ENCODE results near the gene ALPG.
"Not testable (repeated sequence)": the region's sequence is repeated elsewhere in the genome, so short reads cannot be mapped to it uniquely, and the experiment has no call there.

The ALPG gene

DNA sequence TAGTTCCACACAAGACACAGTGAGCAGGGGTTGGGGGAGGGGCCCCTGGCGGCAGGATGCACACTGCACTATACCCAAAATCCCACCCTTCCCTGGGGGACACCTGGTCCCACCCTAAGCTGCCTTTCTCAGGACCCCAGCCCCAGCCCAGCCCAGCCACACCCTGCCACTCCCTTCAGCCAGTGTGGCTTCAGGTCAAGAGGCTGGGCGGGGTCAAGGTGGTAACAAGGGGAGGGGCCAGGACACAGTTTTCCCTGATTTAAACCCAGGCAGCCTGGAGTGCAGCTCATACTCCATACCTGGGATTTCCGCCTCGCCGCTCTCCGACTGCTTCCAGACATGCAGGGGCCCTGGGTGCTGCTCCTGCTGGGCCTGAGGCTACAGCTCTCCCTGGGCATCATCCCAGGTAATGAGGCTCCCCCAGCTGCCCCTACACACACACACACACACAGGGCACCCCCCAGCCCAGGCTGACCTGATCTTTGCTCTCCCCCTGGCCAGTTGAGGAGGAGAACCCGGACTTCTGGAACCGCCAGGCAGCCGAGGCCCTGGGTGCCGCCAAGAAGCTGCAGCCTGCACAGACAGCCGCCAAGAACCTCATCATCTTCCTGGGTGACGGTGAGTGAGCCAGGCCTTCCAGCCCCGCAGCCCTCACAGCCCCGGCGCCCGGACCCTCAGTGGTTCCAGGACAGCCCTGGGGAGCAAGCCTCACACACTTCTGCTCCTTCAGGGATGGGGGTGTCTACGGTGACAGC, at the start of gene ALPG:
Gene ALPG (plus strand): TSS at position 289 of the 755 bp plus-strand sequence. CDS start 51 bp downstream, at position 340.
- no peak for DNase-seq

GRCh38 chr2:232361646-232362045, 45.0 kb upstream of the ALPG start:
- no peak for DNase-seq

DNA sequence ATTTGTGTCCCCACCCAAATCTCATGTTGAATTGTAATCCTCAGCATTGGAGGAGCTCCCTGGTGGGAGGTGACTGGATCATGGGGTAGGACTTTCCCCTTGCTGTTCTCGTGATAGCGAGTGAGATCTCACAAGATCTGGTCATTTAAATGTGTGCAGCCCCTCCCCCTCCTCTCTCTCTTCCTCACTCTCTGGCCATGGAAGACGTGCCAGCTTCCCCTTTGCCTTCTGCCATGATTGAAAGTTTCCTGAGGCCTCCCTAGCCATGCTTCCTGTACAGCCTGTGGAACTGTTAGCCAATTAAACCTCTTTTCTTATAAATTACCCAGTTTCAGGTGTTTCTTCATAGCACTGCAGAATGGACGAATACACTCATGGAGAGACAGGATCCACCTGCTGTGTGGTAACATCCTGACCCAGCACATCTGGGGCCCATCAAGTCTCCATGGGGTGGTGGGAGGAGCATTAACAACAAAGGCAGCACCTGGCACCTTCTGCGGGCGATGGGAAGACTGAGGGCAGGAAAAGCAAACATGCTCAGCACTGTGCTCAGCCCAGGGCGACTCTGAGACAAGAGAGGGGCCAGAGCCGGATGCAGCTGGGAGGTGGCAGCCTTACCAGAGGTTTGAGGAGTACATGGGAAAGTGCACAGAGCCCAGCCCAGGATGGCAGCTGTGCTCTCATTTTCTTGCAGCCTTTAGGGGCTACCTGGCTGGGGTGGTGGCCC, 44.3 kb upstream of the ALPG start:
- DNase-seq: no peak

- not testable (repeated sequence) for DNase-seq
Measured at GRCh38 chr2:232363064-232363783, 43.4 kb upstream of the ALPG start.

DNA sequence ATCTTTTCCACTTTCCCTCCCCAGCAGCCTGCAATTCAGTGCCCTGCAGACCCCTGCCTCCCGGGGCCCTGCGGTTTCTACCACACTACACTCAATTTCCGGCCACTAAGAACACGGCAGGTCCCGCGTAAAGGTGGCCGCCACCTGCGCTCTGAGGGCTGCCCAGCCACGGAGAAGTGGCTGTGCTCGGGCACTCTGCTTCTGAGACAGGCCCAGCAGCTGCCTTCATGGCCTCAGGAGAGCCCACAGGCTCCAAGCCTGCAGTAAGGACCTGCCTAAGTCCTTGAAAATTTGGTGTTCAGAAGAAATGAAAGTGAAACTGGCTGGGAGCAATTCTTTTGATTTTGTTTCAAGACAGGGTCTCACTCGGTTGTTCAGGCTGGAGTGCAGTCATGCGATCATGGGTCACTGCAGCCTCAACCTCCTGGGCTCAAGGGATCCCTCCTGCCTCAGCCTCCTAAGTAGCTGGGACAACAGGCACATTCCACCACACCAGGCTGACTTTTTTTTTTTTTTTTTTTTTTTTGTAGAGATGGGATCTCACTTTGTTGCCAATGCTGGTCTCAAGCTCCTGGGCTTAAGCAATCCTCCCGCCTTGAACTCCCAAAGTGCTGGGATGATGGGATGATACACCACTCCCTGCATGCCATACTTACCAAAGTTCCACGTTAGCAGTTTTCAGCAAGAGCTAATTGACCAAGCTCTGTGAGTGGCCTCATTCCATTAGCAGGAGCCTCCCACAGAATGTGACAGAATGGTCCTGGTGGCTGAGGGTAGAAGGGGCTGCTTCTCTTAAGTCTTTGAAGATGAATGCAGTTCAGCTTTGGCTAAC, 42.6 kb upstream of the ALPG start:
- peak; percentile 39 for DNase-seq

DNA sequence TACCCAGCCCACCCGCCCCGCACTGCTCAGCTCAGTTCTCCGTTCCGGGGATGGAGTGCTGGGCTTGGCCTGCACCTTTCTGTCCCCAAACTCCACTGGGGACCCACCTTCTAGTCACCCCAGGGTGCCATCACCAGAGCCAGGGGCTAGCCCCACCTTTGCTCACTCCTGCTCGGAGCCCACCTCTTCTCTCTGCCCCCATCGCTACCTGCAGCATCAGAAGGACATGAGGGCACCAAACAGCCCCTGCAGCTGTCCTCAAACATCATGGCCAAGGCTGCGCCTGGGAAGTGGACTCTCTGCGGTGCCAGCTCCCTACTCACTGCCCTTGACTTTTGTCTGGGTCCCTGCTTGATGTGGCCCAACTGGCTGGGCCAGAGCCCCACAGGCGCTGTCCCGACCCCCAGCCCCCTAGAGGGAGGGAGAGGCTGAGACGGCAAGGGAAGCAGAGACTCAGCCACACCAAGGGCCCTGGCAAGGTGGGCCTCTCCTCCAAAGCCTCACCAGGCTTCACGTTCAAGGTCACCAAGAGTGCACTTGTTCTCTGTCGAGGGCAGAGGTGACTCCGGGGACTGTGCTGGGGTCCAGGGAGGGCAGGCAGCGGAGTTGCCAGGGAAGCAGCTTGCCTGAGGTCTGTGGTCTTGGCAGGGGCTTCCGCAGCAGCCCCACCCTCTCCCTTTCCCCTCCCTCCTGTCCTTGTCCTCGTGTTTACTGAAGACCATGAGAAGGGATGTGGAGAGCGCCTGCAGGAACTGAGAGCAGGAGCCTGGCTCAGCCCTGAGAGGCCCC, 41.6 kb upstream of the ALPG start:
- DNase-seq: not testable (repeated sequence)

DNA sequence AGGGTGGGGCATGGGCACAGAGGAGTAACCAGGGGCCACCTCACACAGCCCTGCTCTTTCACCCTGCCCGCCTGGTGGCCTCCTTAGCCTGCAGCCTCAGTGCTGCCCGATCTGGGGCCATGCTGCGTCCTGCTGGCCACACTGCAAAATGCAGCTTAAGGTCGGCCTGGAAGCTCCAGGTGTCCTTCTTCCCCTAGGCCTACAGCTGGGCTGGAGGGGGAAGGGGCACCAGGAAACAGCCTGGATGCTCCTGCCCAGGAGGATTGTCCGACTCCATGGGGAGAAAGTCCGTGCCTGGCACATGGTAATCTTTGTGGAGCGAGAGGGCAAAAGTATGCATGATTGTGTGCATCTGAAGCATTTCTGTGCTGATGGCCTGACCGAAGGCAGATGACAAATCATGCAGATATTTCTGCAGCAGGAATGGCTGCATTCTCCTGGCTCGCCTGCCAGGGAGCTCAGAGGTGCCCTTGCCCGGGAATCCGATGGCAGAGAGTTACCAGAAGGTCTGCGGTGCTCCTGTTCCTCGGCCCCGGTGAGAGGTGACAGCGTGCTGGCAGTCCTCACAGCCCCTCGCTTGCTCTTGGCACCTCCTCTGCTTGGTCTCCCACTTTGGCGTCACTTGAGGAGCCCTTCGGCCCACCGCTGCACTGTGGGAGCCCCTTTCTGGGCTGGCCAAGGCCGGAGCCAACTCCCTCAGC, 40.9 kb upstream of the ALPG start:
- peak; percentile 63 for DNase-seq

DNA sequence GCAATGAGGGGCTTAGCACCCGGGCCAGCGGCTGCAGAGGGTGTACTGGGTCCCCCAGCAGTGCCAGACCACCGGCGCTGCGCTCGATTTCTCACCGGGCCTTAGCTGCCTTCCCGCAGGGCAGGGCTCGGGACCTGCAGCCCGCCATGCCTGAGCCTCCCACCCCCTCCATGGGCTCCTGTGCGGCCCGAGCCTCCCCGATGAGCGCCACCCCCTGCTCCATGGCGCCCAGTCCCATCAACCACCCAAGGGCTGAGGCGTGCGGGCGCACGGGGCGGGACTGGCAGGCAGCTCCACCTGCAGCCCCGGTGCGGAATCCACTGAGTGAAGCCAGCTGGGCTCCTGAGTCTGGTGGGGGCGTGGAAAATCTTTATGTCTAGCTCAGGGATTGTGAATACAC, 40.2 kb upstream of the ALPG start:
- DNase-seq: not testable (repeated sequence)

- no peak for DNase-seq
Measured at GRCh38 chr2:232367016-232367415, 39.6 kb upstream of the ALPG start.

GRCh38 chr2:232367591-232368233, 38.9 kb upstream of the ALPG start:
- no peak for DNase-seq

DNA sequence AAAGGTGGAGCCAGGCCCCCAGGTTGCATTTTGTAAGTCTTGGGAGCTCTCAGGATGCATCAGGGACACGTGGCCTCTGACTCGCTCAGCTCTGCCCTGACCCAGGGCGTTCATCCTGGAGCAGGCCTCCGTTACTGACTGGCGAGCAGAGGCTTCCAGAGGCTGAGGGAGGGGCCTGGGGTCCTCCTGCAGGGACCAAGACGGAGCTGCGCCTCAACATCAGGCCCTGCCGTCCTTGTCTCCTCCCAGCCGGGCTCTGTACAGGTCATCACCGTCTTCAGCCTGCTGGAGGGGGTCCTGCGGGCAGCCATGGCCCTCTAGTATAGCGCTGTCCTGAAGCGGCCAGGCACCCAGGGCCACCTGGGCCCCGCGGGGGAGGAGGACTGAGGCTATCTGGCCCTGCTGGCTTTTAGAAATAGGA, 38.3 kb upstream of the ALPG start:
- DNase-seq: no peak

DNA sequence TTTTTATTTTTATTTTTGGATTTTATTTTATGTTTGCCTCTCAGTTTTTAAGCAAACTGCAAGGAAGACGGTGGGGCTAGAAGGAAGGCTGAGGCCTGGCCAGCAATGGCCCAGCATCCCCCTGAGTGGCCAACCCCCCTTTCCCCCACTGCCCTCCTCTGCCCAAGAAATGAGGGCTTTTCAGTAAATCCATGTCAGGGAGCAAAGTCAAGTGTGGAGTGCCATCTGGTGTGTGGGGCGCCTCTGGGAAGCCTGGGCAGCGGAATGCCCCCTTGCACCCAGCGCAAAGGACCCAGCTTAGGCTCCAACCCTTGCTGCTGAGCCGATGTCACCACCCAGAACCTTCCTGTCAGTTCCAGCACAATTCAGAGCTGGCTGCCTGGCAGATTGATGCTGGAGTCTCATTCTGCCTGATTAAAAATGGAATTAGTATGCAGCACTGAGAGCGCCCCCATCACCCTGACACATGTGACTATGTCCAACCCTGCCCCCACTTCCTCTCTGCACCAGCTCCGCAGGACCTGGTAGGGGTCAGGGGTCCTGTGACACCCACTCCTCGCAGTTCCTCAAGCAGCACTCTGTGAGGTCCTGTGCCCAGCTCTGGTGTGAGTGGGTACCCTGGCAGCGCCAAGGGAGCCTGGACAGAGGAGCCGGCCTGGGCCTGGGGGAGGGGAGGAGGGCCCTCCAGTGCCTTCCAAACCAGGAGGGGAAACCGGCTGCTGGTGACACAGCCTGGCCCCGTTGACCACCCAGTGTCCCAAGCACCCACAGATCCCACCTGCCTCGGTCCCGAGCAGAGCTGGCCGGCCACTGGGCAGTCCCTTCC, 37.3 kb upstream of the ALPG start:
- no peak for DNase-seq

DNA sequence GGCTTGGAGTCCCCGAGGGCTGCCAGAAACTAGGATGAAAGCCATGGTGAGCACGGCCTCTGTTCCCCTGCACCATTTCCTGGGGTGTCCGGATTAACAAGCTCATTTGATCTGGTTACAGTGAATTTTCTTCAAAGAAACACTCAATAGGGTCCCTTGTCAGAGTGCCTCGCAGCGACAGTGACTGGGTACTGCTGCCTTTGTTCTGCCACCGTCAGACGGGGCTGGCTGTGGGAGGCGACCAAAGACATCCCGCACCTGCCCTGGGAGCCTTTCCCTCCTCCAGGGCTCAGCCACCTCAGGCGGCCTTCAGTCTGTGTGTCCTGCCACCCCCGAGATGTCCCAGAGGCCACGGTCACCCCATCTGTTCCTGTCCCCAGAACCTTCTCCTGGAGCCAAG, 36.6 kb upstream of the ALPG start:
- not testable (repeated sequence) for DNase-seq

DNA sequence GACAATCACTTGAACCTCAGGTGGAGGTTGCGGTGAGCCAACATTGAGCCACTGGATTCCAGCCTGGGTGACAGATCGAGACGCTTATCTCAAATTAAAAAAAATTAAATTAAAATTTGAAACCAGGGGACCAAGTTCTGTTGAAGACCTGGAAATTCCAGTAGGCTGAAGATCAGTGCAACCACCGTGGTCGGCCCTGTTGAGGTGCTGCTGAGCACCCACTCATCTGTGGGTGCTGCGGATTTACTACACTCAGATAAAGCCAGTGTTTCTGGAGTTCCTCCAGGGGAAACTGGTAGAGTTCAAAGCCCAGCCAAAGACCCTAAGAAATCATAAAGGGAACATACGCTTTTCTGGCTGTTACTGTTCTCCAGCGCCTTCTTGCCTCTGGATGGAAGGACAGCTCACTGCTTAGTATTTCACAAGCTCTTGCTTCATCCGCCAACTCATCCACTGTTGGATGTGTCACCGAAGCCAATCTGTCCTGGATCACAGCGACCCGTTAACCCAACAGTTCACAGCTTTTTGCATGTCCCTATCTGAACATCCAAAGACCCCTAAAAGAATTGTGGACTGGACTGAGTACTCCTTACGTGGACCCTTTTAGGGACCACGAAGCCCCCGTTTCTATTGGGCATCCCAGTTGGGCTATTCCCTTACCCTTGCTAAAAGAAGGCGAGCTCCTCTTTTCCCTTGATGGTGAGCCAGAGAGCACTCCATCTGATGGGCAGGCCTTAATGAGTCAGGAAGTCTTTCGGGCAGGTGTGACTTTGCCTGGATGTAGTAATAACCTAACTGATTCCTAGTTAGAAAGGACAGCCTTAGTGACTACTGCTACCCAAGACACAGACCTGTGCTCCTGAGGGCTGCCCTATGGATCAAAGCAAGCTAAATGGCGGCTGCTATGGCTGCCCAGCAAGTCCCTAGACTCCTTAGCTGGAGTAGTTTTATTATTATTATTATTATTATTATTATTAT, 34.1 kb upstream of the ALPG start:
- DNase-seq: no peak

GRCh38 chr2:232374356-232374755, 32.3 kb upstream of the ALPG start:
- DNase-seq: no peak

- no peak for DNase-seq
Measured at GRCh38 chr2:232375164-232375563, 31.5 kb upstream of the ALPG start.

DNA sequence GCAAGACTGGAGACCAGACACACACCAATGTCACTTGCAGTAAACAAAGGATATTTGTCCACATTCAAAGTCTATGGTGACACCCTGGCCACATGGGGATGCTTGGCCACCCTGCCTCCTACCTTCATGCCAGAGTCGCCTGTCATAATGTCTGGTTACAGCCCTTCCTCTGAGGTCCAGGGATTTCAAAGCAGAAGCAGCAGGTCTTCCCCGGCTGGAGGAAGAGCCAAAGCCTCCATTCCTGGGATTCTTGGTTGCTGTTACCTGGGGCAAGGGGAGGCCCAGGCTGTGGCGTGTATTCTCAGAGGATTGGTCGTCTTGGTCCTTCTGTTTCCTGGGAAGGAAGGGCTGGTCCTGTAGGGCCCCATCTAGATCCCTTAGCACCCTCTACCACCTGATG, 30.4 kb upstream of the ALPG start:
- no peak for DNase-seq

DNA sequence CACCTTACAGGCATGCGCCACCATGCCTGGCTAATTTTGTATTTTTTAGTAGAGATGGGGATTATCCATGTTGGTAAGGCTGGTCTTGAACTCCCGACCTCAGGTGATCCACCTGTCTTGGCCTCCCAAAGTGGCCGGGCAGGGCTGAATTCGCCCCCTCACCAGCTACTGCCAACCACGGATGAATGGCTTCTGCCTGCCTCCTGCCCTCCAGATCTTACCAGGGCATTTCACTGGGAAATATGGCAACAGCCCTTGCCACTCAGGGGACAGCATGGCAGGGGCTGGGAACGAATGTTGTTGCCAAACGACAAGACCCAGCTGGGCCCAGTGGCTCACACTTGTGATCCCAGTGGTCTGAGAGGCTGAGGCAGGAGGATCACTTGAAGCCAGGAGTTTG, 29.9 kb upstream of the ALPG start:
- no peak for DNase-seq

- DNase-seq: no peak
Measured at GRCh38 chr2:232377319-232377718, 29.3 kb upstream of the ALPG start.

Data from hematopoietic multipotent progenitor cell treated with erythropoietin and hydrocortisone succinate and interleukin-3 and kit ligand, for 6 days (in vitro differentiated cells).